GM19455 (cell line): Measurements from ENCODE around the gene C6orf136.

Experiments used
- ATAC-seq: cut with Tn5 transposase; IDR thresholded peaks from one replicate; pipeline ENCODE4 v1.9.1; 2021; ENCODE audit not compliant: unreplicated experiment

The C6orf136 gene

GRCh38 chr6:30646450-30647241 lies at the start of gene C6orf136:
TSS of gene C6orf136 (plus strand) at chr6:30647133. CDS start at chr6:30647232, 99 bp downstream.
- peak; percentile 53 for ATAC-seq

DNA sequence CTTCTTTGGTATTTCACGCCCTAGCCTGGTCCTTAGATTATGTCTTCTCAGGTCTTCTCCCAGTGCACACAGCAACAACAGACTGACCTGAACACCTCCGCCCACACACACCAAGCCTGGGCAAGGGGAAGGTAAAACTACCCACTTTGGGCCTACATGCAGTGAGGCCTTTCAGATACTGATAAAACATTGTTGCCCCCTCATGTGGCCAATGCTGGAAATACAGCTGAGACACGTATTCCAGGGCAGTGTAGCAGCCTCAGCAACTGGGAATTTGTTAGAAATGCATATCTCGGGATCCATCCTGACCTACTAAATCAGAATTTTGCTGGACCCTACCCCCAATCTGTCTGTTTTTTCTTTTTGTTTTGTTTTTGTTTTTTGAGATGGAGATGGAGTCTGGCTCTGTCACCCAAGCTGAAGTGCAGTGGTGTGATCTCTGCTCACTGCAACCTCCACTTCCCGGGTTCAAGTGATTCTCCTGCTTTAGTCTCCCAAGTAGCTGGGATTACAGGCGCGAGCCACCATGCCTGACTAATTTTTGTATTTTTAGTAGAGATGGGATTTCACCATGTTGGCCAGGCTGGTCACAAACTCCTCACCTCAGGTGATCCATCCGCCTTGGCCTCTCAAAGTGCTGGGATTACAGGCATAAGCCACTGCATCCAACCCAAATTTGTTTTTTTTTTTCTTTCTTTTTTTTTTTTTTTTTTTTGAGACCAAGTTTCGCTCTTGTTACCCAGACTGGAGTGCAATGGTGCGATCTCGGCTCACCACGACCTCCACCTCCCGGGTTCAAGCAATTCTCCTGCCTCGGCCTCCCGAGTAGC lies 49.4 kb upstream of the C6orf136 start:
- ATAC-seq, result peak; percentile 72

DNA sequence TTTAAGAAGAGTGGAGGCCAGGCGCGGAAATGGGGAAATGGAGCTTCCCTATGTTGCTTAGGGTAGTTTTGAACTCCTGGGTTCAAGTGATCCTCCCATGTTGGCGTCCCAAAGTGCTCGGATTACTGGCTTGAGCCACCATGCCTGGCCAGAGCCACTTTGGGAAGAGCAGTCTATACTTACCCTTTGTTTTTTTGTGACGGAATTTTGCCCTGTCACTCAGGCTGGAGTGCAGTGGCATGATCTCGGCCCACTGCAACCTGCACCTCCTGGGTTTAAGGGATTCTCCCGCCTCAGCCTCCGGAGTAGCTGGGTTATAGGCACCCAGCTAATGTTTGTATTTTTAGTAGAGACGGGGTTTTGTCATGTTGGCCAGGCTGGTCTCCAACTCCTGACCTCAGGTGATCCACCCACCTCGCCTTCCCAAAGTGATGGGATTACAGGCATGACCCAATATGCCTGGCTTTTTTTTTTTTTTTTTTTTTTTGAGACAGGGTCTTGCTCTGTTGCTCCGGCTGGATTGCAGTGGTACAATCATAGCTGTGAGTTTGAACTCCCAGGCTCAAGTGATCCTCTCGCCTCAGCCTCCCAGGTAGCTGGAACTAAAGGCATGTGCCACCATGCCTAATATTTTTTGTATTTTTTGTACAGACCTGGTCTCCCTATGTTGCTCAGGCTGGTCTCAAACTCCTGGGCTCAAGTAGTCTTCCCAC lies 47.9 kb upstream of the C6orf136 start:
- ATAC-seq, result no peak

- ATAC-seq, result no peak
These were observed 47.2 kb upstream of the C6orf136 start for GRCh38 chr6:30599625-30600324.

- ATAC-seq, result no peak
These were observed 46.4 kb upstream of the C6orf136 start for GRCh38 chr6:30600451-30600961.

DNA sequence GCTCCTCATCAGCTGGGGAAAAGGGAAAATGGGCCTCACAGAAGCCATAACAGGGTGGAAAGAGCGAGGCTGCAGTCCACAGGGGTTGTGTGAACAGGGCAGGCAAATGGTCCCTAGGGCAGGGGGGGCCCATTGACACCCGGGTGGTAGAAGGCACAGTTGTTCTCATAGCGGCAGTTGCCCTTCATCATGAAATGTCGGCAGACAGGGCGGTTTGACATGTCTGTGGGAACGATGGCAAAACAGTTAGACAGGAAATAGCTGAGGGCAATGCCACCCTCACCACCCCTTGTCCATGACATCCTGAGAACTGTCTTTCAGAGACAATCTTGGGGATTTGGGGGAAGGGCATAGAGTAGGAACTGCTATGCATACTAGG lies 45.5 kb upstream of the C6orf136 start:
- ATAC-seq, result no peak

DNA sequence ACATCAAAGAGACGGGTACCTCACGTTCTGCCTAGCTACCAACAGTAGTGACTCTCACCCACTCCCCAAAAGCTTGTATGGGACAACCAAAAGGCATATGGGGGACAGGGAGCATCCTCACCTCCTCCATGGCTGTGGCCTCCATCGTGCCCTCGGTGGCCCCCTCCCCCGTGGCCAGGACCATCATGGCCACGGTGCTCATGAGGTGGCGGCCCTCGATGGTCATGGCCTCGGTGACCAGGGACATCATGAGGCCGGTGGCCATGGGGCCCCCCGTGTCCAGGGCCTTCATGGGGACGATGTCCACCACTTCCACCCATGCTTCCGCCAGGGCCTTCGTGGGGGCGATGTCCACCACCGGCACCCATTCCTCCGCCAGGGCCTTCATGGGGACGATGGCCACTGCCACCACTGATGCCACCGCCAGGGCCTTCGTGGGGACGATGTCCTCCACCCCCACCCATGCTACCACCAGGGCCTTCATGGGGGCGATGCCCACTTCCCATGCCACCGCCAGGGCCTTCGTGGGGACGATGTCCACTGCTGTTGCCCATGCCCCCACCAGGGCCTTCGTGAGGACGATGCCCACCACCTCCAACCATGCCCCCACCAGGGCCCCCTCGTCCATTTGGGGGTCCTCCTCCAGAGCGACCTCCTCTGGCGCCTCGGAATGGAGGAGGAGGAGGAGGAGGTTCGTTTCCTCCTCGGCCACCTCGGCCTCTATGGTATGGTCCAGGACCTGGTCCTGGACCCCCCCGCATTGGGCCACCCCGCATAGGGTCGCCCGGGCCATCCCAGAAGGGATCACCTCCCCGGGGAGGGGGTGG lies 44.9 kb upstream of the C6orf136 start:
- ATAC-seq, result no peak

DNA sequence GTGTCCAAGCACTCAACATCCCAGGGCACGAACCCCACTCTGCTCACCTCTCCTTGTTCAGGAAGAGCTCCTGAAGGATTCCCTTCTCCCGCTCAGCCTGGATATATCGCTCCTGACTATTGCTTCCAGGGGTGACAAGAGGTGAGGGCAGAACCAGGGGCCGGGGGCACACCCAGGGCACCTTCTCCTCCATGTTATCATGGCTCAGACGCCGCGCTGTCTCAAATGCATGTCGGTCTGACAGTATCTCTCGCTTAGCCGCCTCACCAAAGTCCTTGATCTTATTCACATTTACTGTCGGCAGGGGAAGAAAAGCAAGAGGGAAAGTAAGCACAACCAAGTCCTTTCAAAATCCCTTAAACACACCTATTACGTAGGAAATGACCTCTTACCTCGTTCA lies 43.0 kb upstream of the C6orf136 start:
- ATAC-seq, result no peak

DNA sequence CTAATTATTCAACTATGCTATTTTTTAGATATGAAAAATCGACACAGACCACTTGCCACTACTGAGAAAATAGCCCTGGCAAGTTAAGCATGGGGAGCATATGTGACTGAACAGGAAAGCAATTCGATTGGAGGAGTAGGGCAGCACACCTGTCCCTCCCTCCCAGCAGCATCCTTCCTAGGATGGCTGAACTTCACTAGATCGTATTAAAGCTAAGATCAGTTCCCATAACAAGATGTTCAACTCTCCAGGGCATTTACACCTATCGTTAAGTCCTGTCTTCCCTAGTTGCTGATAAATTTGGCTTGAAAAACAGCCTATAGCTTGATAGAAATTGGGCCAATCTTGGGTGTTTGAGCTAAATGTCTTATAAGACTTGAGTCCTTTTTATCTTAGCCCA lies 36.9 kb upstream of the C6orf136 start:
- no peak for ATAC-seq

- ATAC-seq, result no peak
These were observed 35.6 kb upstream of the C6orf136 start for GRCh38 chr6:30611150-30611855.

DNA sequence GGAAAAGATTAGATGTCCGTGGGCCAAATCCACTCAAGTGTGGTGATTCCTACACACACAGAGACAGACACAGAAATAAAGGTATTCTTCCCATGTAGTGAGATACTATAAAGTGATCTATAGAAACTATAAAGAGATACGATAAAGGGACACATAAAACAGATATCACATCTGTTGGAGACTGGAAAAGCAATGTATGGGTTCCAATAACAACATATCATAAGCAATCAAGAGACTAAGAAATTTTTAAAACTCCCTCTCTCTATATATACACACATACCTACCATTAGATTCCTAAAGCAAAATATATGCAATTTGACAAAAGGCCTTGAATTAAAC lies 35.1 kb upstream of the C6orf136 start:
- ATAC-seq, result no peak

DNA sequence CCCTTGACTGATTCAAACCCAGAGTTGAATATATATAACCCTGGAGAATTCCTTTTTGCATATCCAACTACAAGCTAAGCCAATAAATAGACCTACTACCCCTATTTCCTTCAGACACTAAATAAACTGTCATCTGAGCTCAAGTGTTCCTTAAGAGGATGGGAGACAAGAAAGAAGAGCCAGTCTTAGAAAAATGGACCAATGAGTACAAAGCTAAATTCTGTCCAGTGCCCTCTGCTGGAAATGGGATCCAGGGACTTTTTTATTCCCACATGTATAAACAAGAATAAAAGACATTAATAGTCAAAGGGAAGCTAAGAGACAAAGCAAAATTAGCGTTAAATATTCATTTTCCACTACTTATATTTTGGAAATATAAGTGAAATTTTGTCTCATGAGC lies 34.7 kb upstream of the C6orf136 start:
- no peak for ATAC-seq

GRCh38 chr6:30612687-30613248 lies 34.2 kb upstream of the C6orf136 start:
- no peak for ATAC-seq

DNA sequence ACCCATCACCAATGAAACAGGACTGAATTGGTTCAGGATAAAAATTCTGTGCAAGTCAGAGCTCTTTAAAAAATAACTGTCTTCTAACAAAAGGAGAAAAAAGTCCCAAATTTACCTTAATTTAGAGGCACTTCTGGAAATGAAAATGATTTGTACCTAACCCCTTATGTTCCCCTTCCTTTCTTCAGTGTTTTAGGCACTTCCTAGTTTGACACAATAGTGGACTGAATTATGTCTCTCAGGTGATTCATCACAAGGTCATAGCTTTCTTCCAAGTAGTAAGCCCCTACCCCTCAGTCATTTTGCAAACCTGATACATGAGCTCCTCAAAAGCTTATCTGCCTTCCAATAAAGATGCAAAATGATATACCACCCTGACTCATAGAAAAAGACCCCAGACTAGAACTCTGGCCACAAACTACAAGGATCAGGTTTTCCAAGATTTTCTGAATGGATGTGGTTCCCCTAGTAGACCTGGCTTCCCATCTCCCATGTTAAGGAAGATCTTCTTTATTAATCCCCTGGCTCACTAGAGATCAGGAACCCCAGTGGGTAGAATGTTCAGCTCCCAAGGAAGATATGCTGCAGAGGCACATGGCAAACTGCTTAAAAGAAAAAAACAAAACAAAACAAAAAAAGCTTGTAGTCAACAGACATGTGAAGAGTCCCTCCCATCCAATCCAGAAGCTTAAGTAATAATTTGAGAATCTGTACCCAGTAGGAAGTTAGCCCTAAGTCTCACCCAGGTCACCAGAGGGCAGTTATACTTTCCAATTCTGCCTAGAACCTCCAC lies 33.5 kb upstream of the C6orf136 start:
- no peak for ATAC-seq

DNA sequence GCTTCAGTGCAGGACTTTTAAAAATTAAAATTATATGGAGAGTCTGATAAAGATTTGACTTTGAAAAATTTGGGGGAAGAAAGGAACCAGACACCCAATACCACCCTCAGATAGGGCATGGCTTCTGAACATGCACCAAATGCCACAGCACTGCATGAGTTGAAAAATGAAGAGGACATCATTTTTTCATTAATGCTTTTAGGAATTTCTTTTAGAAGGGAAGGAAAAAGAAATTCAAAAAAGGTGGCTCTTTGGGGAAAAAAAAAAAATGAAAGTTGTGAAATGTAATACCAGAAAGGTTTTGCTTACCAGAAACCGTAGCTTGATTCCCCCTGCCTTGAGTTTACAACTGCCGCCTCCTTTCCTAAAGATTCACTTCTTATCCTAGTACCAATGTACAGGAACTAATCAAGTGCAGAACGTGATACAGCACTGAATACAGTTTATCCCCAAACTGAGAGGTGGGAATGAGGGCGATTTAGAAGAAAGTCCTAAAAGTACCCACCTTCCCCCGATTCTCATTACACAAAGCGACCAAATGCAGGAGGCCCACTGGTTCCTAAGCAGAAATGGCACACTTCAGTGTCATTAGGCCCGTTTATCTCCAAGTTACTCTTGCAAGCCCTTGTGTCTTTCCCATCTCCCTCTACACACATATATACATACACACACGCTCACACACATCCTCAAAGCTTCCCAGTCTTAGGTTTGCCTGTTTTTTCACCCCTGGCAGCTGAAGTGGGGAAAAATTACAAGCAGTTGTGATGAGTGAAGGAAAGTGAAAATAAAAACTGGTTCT lies 32.7 kb upstream of the C6orf136 start:
- ATAC-seq, result no peak

- ATAC-seq, result peak; percentile 35
These were observed 32.1 kb upstream of the C6orf136 start for GRCh38 chr6:30614843-30615218.

- ATAC-seq, result no peak
These were observed 31.5 kb upstream of the C6orf136 start for GRCh38 chr6:30615219-30615957.
